Heart left ventricle (tissue), 16 donors: ENCODE results near the gene AGRN. TPM values are rescaled to one million over a fixed set of nuclear protein-coding genes. Genes with fewer than 3 reads are reported as not detected.
"Not testable (repeated sequence)": the region's sequence is repeated elsewhere in the genome, so short reads cannot be mapped to it uniquely, and the experiment has no call there.

Source experiments
- ATAC-seq, 4 donors: fragments of 200-7000 bp; cut with Tn5 transposase; one replicate each; pipeline ENCODE4 v1.9.1; 2020 to 2022; ENCODE audit warnings: moderate library complexity in 4 of 4, mild to moderate bottlenecking in 3 of 4, moderate number of reproducible peaks in 1 of 4
- DNase-seq, 5 donors: peaks; one replicate each; pipeline ENCODE4 v3.0.0-alpha.2; 2020
- H3K27ac ChIP-seq, 12 donors: fragments of 200-600 bp; sonication (generic) in 4 of 12; one replicate each; pipeline versions ENCODE4 v1.5.0 to v1.8.0; 2016 to 2022; ENCODE audit warnings: mild to moderate bottlenecking in 2 of 12
- H3K27me3 ChIP-seq, 9 donors: fragments of 200-600 bp; sonication (generic) in 2 of 9; one replicate each; pipeline versions ENCODE4 v1.5.1 to v1.8.0; 2016 to 2022; ENCODE audit warnings: mild to moderate bottlenecking in 3 of 9
- H3K36me3 ChIP-seq, 9 donors: fragments of 200-600 bp; sonication (generic) in 2 of 9; one replicate each; pipeline versions ENCODE4 v1.5.0 to v1.8.0; 2018 to 2022; ENCODE audit warnings: mild to moderate bottlenecking in 2 of 9
- H3K4me1 ChIP-seq, 12 donors: fragments of 200-600 bp; sonication (generic) in 4 of 12; one replicate each; pipeline versions ENCODE4 v1.5.0 to v1.8.0; 2016 to 2022; ENCODE audit warnings: mild to moderate bottlenecking in 3 of 12
- H3K4me3 ChIP-seq, 12 donors: fragments of 200-600 bp; sonication (generic) in 4 of 12; one replicate each; pipeline versions ENCODE4 v1.5.0 to v1.8.0; 2017 to 2022; ENCODE audit warnings: mild to moderate bottlenecking in 9 of 12, moderate library complexity in 4 of 12
- H3K9me3 ChIP-seq, 12 donors: fragments of 200-600 bp; sonication (generic) in 4 of 12; one replicate each; pipeline versions ENCODE4 v1.5.0 to v1.8.0; 2016 to 2022; ENCODE audit warnings: mild to moderate bottlenecking in 1 of 12
- POLR2A ChIP-seq, 2 donors: fragments of 450-650 bp; IDR thresholded peaks; one replicate each; pipeline ENCODE4 v1.6.1; 2017; ENCODE audit warnings: antibody characterized with exemption in 2 of 2, mild to moderate bottlenecking in 2 of 2, moderate library complexity in 2 of 2
- WGBS, 4 donors: extraction: QIAGEN DNeasy Blood & Tissue Kit in 2 of 4; methylation state at CpG; one replicate each; pipeline versions ENCODE4 v1.1.5 to v1.1.7; 2013 to 2018; 5-methylcytosine and 5-hydroxymethylcytosine counted together
- intact Hi-C, 10 donors: fragments of 100-400 bp; cut with DNase I; formaldehyde crosslinking; loops; one replicate each; pipeline versions ENCODE4 v1.11.1 to v1.14.2; 2022
- polyA plus RNA-seq, 2 donors: library from polyadenylated mRNA; stranded (reverse); fragments of 200-250 nt; gene quantifications; one replicate each; pipeline ENCODE4 v1.2.3, GENCODE V29; 2013
- total RNA-seq, 9 donors: library from RNA; depleted of rRNA in 2 of 9; stranded (reverse); fragments of >200 nt in 2 of 9; fragmentation: NEBNext Ultra II Directional in 3 of 9; extraction: Animal tissue kit (Norgen Biotek cat#: 25700) in 3 of 9; gene quantifications; one replicate each; pipeline versions ENCODE4 v1.1.0 to v1.2.4, GENCODE V29; 2016 to 2023
- TF ChIP-seq, protein P1 (sequence below), 12 donors: fragments of 200-600 bp; sonication (generic) in 4 of 12; IDR thresholded peaks; one replicate each; pipeline versions ENCODE4 v1.5.0 to v1.8.0; 2018 to 2022; ENCODE audit warnings: antibody characterized with exemption in 12 of 12, mild to moderate bottlenecking in 5 of 12
- donor health status: ischemic (EF 13 %, LVEDD 7.1; RV severe dilation, severe dysfunction).
- donor health status: healthy with polysubstance abuse.
- donor health status: DM: no; HTN: yes; CAD: no.
- donor health status: DM: no; HTN: no; CAD: no.
- donor health status: ischemic (EF 25% LVEDD 6.9; RV normal size, moderate dysfunction).
- donor health status: ischemic (EF 25% LVEDD 5.7; RV mildly dilated, moderate dysfunction).
- donor health status: healthy.
- donor health status: DM: yes; HTN: yes; CAD: no.
- donor health status: ischemic (EF 35%, LVEDD 5.7; RV mildly dilated, moderate dysfunction).
- donor health status: nonischemic (EF 11% LVEDD 7.7; RV severe dilation, severe dysfunction).
- donor health status: DM: yes; HTN: yes; CAD: no.
- donor health status: PGD.
- donor health status: ischemic (EF 29% LVEDD 5.4; RV normal size, mild dysfunction).
- donor health status: nonischemic (EF 23%, LVEDD 6.1; RV moderate dilation, normal function).

The AGRN gene
- total and polyA plus RNA-seq, 11 donors = 9.7 to 45.7 (median 18.6) TPM

DNA sequence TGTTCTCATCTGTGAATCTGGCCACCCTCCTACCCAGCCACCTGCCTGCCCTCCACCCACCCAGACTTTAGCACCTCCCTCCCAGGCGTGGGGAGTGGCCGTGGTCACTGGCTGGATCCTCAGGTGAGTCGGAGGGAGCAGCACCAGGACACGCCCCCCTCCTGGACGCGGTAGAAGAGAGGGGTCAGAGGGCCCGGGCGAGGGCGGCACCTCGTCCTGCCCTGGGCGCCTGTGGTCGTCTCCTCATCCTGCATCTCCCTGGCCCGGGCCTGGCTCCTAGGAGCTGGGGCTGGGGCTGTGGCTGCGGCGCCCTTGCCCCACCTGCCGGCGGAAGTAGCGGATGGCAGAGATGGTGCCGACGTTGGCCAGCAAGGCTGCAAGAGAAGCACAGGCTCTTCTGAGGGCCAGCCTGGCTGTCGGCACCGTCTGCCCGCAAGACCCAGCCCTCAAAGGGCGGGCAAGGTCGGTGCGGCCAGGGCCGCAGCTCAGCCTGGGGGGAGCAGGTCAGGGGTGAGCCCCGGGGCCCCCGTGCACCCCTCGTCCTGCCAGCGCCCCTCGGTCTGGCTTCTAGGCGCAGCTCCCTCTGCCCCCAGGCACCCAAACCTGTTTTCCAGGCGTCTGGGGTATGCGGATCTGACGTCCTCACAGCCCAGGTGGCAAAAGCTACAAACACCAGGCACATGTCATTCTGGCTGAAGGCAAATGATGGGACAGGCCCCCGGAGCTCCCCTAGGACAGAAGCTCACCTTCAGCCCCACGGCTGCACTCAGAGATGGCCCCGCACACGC lies 43.8 kb upstream of the AGRN start:
- intact Hi-C loops = loop anchor here in 1 of 10 donors (10.0 kb wide), 1 partner anchor 519 kb away; no protein-coding TSS in a partner anchor
- H3K27ac ChIP-seq = peak overlapping the region in 8 of 12 donors; percentile 29 to 76 (median 58)

DNA sequence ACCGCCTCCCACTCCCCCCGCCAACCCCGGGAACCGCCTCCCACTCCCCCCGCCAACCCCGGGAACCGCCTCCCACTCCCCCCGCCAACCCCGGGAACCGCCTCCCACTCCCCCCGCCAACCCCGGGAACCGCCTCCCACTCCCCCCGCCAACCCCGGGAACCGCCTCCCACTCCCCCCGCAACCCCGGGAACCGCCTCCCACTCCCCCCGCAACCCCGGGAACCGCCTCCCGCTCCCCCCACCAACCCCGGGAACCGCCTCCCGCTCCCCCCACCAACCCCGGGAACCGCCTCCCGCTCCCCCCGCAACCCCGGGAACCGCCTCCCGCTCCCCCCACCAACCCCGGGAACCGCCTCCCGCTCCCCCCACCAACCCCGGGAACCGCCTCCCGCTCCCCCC lies 43.1 kb upstream of the AGRN start:
- not testable (repeated sequence) for H3K36me3 ChIP-seq, H3K9me3 ChIP-seq, H3K4me3 ChIP-seq, ATAC-seq, H3K27ac ChIP-seq
- peak in 3 of 5 donors; percentile 35 to 75 (median 60) for DNase-seq
- Histone ChIP-seq H3K27me3 (peaks cover 0 to 47% (median 21%) of the 10 kb centered on the region in 9 donors), H3K4me1 (peaks cover 0 to 42% (median 11%) of the 10 kb centered on the region in 12 donors)
- 60 to 68% (median 65%) methylated on average over 1 to 15 of the region's 39 CpGs; no CpG with 5 or more reads in 1 of the 4 donors for WGBS, 4 donors
- intact Hi-C loops = loop anchor here in 1 of 10 donors (10.0 kb wide), 1 partner anchor 518 kb away; no protein-coding TSS in a partner anchor

More for the DNA sequence above, 43.8 kb upstream of the AGRN start:
- Histone ChIP-seq H3K36me3 (peaks cover 0 to 4% (median 0%) of the 10 kb centered on the region in 9 donors), H3K27me3 (peaks cover 0 to 54% (median 28%) of the 10 kb centered on the region in 9 donors), H3K9me3 (no peaks in the 10 kb centered on the region), H3K4me3 (peak overlapping the region in 9 of 12 donors; percentile 12 to 40 (median 29)), H3K4me1 (peaks cover 0 to 46% (median 11%) of the 10 kb centered on the region in 12 donors)
- ATAC-seq = no peak
- TF ChIP-seq POLR2A (IDR thresholded peaks at IDR 0.05) = no peak
- TF ChIP-seq, protein P1, sequence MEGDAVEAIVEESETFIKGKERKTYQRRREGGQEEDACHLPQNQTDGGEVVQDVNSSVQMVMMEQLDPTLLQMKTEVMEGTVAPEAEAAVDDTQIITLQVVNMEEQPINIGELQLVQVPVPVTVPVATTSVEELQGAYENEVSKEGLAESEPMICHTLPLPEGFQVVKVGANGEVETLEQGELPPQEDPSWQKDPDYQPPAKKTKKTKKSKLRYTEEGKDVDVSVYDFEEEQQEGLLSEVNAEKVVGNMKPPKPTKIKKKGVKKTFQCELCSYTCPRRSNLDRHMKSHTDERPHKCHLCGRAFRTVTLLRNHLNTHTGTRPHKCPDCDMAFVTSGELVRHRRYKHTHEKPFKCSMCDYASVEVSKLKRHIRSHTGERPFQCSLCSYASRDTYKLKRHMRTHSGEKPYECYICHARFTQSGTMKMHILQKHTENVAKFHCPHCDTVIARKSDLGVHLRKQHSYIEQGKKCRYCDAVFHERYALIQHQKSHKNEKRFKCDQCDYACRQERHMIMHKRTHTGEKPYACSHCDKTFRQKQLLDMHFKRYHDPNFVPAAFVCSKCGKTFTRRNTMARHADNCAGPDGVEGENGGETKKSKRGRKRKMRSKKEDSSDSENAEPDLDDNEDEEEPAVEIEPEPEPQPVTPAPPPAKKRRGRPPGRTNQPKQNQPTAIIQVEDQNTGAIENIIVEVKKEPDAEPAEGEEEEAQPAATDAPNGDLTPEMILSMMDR (IDR thresholded peaks at IDR 0.05) = peak in 9 of 12 donors; percentile 4 to 59 (median 32)
- 9 to 21% (median 11%) methylated on average over 33 to 40 of the region's 40 CpGs for WGBS, 4 donors
- peak in 3 of 5 donors; percentile 44 to 79 (median 53) for DNase-seq

DNA sequence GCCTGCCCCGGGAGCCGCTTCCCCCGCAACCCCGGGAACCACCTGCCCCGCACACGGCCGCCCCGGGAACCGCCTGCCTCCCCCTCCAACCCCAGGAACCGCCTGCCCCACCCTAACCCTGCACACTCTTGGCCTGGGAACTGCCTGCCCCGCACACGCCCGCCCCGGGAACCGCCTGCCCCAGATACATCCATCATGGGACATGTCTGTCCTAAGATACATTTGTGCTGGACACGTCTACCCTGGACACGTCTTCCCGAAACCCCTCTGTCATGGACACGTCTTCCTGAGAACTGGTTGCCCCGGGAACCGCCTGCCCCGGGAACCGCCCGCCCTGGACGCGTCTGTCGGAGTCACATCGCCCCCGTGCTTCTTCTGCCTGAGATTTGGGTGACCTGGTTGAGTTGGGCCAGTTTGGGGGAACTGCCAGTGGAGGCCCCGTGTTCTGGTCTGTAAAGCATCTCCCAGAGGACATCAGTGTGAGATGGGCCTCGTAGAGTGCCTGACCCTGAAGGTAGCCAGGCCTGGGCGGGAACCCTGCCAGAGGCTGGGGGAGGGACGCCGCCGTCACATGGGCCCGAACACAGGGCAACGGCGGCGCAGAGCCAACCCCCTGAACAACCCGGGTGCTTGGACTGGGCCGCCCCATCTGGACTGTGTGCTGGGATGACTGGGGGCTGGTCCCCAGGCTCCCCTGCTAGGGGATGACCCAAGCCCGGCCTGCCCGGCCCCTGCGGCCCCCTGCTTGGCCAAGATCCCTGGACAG lies 41.7 kb upstream of the AGRN start:
- peaks cover 0 to 43% (median 11%) of the 10 kb centered on the region in 12 donors for H3K4me1 ChIP-seq
- H3K36me3 ChIP-seq = peaks cover 0 to 4% (median 0%) of the 10 kb centered on the region in 9 donors
- ATAC-seq = peak; percentile 1 to 32 (median 2)
- peaks cover 0 to 38% (median 15%) of the 10 kb centered on the region in 9 donors for H3K27me3 ChIP-seq
- H3K4me3 ChIP-seq = peak overlapping the region; percentile 8 to 67 (median 56)
- no peaks in the 10 kb centered on the region for H3K9me3 ChIP-seq
- intact Hi-C loops = loop anchor here in 1 of 10 donors (10.0 kb wide), 1 partner anchor 517 kb away; no protein-coding TSS in a partner anchor
- H3K27ac ChIP-seq = peak overlapping the region in 11 of 12 donors; percentile 1 to 100 (median 97)
- 61 to 84% (median 73%) methylated on average over 24 to 44 of the region's 44 CpGs for WGBS, 4 donors
- TF ChIP-seq POLR2A (IDR thresholded peaks at IDR 0.05) = no peak
- TF ChIP-seq, protein P1 (IDR thresholded peaks at IDR 0.05) = no peak
- peak; percentile 61 to 78 (median 74) for DNase-seq
